ENCODE measurements around the gene HOXA10.

The HOXA10 gene

DNA sequence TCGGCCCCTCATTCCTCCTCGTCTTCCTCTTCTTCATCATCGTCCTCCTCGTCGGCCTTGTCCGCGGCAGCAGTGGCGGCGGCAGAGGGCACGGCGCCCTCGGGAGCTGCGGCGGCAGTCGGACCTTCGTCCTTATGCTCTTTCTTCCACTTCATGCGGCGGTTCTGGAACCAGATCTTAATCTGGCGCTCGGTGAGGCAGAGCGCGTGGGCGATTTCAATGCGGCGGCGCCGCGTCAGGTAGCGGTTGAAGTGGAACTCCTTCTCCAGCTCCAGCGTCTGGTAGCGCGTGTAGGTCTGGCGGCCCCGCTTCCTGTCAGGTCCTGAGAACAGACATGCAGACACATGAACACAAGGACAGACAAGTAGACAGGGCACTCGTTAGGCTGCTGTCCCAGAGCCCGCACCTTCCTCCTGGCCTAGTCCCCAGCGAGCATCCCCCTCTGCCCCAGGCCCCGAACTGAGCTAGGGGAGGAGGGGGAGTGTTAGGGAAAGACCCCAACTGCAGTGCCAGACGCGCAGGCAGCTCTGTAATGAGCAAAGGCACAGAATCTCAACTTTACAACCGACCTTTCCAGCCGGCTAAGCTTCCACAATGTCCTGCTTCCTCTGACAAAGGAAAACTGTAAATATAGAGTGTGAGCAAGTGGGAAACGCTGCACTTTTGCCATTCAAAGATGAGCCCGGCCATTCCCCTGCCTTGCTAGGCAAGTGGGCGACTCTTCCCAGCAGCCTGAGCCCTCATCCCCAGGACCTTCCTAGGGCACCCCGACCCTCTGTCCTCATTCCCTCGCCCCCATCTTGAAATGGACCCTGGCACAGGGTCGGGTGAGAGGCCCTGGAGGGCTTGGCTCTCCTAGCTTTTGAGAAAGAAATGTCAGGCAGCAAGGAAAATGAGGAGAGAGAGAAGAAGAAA lies 19.0 kb downstream of the HOXA10 start:
- no peak for DNase-seq

DNA sequence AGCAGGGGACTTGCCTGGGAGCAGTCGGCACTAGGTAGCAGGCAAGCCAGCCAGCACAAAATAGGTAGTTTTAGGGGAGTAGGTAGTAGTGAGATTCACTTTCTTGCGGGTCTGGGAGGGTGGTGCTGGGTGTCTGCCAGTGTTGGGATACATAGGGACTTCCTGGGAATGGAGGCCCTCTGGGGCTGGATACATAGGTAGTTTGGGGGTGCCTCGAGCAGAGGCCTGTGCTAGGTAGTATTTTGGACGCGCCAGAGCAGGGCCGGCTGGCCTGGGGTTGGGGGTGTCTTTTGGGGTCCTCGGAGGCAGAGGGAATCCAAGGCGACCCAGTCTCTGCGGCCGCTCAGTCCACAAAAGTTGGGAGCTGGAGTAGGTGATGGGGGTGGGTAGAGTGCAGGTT lies 19.8 kb downstream of the HOXA10 start:
- DNase-seq, result no peak

DNA sequence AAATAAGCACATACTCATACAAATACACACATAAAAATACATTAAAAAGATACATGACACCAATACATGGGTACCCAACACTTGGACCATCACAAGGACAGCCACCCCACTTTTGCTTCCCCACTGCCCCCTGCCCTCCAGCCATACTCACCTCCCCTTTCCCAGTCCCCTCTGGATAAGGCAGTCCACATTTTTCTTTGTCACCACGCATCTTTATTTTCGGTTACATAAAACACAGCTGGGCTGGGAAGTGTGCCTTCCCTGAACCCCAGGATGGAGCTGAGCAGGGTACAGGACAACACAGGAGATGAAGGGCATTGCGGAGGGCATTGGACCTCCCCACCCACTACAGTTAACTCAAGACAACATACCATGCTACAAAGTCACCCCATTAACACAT lies 20.6 kb downstream of the HOXA10 start:
- no peak for DNase-seq

DNA sequence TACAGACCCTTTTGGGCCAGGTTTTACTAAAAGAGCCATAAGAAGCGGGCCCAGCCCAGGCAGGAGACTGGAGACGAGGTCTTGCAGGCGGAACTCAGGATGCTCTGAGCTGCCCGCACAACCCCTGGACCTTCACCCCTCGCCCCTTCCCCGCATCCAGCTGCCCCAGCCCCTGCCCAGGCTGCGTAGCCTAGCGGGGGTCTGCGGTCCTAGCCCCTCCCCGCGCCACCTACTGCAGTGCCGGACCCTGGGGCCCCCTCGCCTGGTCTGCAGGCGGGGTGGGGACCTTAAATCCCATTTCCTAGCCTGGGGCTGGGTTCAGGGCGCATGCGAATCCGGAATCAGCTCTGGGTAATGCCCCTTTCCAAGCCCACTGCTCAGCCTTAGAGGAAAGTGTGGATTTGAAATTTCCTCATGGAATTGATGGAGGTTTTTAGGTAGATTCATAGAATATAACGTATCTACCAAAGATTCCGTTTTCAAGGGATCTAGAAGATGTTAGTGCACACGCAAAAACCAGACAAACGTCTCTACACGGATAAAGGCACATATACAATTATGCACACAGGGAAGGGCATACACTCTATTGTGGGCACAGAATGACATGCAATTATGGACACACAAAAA lies 21.2 kb downstream of the HOXA10 start:
- DNase-seq, result no peak

DNA sequence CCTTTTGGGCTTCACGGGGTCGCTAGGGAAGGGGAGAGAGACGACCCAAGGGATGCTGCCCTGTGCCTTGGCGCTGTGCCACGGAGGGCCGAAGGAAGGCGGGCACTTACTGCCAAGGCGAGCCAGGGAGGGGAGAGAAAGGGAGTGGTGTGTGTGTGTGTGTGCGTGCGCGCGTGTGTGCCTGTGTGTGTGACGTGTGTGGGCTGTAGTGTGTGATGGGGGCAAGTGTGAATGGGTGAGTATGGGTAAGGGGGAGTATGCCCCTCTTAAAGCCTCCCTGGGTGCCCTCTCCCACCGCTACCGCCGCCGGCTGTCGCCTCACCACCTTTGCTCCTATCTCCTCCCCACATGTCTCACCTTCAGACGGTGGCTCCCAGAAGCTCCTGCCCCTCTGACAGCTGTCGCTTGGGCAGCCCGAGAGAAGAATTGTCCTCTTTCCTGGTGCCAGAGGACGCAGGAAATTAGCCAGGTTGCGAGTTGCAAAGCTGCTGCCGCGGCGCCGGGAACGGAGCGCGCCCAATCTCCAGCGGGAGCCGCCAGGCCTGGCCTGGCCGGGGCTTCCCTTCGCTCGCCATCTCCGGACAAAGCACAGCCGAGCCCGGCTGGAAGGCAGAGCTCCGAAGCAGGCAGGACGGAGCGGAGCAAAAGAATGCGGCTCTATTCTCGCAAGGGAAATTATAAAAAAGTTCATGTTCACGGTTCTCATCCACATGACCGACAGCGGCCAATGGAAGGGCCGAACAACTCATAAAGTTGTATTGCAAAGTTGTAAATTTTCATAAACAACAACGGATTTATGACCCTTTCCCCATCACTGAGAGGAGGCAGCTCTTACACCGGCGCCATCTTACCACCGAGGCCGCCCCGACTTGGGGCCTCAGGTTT lies 21.9 kb downstream of the HOXA10 start, which contains the start of gene HOXA3:
TSS of gene HOXA3 (minus strand) at position 653 of the 885 bp plus-strand sequence. CDS start 41,943 bp downstream, outside the sequence.
- DNase-seq, result no peak

DNA sequence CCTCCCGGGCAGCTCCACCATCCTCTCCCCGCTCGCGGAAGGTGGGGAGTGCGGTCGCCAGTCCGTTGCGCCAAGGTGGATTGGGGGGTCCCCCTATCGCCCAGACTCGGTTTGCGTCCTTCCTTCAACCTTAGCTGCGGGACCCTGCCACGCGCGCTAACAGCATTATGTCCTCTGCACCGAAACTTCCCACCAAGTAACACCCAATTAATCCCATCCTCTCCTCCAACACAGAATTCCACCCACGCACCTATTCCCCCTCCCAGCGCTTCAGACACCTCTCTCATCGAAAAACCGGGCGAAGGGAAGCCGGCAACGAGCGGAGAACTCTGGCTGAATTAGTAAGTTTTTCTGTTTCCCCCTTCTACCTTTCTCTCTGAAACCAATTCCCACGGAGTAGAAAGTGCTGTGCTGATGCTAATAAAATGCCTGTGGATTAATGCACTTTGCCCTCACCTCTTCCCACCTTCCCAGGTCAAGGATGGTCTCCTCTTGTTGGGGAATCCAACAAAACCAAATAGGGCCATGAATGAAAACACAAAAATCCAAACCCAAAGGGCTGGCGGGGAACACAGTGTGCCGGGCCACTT lies 22.7 kb downstream of the HOXA10 start:
- DNase-seq, result no peak

DNA sequence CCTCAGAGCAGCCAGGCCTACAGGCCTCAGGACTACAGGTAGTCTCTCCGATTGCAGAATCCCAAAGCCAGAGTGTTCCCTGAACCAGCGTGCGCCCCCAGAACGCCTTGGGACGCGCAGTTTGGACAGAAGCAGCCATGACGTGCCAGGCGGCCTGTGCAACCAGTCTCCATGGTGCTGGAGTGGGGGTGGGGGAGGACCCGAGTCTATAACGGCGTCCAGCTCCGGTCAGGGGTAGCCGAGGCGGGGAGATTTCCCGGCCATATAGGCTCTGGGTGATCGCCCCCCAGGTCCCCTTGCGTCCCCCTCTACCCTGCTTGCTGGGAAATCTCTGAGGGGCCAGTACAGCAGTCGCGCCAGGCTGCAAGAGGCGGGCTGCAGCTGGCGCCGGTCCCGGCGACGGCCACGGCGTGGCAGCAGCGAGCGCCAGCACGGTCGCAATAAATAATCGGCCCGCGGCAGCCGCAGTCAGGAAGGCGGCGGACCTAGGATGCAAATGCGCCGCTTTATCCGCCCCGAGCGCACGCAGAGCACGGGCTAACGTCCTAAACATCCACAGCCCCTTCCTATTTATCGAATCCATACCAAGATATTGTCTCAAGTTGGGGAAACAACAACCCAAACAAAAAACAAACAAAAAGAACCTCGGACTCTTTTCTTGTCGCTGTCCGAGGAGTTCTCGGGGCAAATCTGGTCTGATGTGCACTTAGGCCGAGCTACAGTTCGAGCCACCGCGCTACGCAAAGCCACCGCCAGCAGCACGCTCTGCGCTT lies 23.4 kb downstream of the HOXA10 start:
- peak; percentile 62 to 68 for DNase-seq

DNA sequence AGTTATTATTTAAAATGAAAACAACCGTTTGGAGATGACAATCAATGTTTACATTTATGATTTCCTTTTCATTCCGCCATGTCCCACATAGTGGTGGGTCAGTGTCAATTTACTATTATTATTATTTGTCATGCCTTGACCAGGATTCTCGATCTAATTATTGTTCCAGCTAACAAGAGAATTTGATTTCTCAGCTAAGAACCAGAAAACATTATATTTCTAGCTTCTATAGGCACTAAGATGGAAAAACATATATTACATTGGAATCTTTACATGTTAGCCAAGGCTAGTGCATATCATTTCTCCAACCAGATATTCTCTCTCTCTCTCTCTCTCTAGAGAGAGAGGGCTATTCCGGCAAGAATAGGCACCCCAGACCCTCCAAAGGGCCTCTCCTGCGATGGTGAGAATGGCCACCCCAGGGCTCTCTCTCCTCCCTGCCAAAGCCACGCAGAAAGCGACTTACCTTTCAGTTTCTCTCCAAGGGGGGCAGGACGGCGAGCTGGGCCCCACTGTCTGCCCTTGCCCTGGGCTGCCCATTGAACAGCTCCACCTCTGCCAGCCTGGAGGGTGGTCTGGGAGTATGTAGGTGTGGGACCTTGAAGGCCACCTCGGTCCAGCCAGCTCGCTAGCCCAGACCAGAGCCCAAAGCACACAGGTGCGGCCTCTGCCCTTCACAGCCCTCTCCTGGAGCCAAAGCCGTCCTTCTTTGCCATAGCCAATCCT lies 24.1 kb downstream of the HOXA10 start:
- DNase-seq, result no peak

DNA sequence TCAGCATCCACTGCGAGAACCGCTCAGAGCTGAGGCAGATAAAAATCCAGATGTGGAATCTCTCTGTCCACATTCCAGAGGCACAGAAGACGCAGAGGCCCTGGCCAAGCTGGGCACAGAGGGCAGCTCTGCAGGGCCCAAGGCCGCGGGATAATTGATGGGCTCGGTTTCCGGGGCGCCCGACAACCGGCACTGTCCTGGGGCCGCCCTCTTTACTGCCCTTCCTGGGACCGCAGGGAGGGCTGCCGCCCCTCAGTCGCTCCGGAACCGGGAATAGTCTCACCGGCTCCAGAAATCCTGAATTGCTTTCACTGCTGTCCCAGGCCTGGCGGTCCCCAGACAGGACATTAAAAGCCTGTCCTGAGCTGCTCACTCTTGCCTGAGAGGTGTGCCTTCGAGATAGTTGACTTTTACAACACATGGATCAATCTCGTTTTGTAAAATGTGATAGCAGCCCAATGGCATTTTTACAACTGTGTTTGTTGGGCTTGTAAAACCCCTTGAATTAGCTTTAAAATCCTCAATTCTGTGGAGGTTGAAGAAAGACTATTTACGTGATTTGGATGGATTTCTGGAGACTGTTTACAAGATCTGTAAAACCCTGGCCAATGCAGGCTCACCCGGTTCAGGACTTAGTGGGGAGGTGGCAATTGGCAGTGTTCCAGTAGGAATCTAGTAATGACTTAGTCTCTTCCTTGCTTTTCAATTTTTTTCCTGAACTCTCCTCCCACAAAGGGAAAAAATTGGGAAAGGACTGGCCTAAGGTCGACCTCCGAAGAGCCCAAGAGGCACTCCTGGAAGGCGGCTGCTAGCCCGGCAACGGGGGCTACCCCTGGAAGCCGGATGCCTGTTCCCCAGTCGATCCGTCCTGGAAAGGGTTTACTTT lies 25.1 kb downstream of the HOXA10 start:
- no peak for DNase-seq

DNA sequence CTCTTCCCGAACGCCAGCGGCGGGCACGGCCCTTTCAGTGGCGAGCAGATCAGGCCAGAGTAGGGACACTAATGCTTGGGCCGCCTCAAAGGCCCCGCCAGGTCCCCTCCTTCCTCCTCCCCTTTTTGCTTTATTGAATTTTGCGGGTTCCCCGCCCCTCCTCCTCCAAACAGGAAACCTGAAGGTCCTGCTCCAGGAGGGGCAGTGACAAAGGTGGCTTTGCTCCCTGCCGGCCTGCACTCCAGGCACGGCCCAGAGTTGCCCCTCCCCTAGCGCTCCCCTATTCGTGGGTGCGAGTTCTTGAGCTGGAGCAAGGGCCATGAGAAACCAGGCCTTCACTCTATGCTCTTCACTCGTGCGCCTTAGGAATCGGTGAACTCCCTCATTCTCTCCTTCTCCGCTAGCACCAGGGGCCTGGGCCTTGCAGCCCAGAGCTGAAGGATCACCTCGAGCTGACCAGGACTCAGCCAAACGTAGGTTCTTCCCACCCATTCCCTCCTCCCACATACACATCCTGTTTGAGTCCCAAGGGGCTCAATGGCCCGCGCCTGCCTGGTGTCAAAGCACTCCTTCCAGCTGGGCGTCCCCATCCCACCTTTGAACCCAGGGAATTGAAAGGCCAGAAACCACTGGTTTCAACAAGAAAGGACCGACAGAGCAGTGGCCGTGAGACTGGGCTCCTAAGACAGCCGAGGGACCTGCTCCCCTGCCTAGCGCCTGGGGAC lies 25.9 kb downstream of the HOXA10 start:
- no peak for DNase-seq

DNA sequence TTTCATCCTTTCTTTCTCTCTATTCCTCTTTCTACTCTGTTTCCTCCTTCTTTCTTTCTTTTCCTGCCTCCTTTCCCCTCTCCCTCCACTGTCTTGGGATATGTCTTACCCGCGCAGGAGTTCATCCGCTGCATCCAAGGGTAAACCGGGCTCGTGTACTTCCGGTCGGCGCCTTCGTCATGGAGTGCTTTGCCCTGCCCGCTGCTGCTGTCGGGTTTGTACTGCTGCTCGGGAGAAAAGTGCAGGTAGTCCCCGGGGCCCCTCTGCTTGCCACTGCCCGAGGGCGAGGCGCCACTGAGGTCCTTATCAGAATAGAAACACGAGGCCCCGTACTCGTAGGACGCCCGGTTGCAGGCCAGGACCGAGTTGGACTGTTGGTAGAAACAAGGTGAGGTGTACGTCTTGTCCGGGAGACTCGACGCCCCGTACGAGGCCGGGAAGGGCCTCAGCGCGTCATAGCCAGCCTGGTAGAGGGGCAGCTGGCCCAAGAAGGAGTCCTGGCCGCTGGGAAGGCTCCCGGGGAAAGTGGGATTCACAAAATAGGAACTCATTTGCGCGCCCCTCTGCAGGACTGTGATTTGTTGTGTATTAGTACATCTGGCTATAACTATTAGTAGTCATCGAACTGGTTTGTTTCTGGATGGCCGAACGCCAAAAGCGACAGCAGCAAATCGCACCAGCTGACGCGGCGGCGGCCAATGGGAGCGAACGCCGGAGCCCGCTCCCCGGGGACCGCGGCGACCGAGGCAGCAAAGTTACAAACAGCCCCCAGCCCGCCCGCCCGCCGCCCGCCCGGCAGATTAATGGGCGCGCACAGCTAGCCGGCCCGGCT lies 26.7 kb downstream of the HOXA10 start, which contains the start of gene HOXA6:
TSS of gene HOXA6 (minus strand) at position 576 of the 832 bp plus-strand sequence. CDS start at position 551, 25 bp downstream.
- no peak for DNase-seq

DNA sequence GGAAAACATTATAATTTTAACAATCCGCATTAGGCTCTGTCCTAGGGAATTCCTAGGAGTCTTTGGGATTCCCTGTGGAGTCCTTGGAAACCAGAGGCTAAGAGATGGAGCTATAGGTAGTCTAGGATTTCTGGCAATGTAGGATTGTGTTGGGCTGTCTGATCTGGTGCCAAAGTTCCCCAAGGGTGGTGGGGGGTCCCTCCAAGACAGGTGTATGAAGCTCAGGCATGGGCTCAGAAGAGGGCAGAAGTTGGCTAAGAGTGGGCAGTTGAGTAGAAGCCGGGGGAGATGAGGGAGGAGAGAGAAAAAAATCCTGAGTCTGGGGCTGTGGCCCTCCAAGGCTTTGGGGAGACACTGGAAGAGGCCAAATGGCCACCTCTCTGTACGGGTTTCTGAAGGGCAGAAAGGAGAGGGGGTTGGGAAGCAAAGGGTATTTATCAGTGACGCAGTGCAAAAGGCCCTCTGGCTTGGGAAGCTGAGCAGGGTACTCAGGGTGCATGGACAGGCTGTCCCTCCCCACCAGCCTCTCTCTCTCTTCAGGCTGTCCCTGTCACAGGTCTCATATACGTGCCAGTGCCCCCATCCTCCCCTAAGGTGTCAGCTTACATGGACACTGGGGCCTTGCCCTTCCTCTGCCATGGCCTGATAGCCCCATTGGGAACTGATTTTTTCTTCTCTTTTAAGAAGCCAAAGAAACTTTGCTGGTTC lies 27.5 kb downstream of the HOXA10 start:
- DNase-seq, result no peak

DNA sequence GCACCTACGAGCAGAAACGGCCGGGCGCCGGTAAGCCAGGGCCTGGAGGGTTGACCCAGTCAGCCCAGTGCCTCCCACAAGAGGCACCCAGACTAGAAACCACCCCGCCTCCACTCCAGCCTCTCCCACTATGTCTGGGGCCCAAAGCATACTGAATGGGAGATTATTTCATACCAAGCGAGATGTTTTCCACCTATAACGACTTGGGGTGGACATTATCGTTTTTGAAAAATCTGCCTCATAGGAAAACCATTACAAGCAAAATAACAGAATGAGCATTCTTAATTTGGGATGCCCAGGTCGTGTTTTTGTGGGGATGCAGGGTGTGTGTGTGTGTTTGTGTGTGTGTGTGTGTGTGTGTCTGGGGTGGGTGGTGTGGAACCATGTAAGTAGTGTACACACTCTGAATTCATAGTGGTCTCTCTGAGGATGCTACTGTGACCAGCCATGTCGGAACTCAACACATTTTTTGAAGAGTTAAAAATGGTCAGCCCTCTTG lies 28.2 kb downstream of the HOXA10 start:
- no peak for DNase-seq

DNA sequence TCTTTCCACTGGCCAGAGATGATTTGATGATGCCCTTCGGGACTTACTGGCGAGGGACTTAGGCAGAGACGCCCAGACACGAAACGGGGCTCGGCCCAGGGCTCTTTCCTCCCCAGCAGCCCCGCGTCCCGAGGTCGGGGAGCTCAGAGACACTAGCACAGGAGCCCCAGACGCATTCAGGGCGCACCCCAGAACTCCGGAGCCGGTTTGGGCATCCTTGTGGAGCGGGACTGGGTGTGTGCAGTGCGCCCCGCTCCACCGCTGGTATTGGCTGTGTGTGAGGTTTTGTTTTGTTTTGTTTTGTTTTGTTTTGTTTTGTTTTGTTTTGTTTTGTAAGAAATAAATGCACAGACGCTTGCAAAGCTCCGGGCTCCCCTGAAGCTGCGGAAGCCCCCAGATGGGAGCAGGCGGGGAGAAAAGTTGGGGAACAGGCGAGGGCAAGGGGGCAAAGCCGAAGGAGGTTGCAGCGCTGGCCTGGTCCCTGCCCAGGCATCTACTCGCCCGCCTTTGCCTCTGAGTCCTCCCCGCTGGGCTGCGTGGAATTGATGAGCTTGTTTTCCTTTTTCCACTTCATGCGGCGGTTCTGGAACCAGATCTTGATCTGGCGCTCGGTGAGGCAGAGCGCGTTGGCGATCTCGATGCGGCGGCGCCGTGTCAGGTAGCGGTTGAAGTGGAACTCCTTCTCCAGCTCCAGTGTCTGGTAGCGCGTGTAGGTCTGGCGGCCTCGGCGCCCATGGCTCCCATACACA lies 28.8 kb downstream of the HOXA10 start:
- no peak for DNase-seq

DNA sequence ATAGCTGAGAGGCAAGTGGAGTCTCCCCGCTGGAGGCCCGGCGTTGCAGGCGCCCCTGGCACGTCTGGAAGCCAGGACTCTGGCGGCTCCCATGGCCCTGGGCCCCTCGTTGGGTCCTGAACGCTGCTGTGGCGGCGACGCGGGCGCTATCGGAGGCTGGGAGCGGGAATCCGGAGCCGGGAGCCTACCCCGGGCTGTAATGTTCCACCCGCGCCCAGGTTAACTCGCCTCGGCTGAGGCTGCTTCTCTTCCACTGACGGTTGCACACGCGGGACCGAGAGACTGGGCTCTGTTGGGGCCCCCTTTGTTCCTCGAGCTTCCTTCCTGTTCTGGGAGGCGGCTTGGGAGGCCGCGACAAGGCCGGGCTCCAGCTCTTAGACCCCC lies 29.3 kb downstream of the HOXA10 start:
- DNase-seq, result no peak

DNA sequence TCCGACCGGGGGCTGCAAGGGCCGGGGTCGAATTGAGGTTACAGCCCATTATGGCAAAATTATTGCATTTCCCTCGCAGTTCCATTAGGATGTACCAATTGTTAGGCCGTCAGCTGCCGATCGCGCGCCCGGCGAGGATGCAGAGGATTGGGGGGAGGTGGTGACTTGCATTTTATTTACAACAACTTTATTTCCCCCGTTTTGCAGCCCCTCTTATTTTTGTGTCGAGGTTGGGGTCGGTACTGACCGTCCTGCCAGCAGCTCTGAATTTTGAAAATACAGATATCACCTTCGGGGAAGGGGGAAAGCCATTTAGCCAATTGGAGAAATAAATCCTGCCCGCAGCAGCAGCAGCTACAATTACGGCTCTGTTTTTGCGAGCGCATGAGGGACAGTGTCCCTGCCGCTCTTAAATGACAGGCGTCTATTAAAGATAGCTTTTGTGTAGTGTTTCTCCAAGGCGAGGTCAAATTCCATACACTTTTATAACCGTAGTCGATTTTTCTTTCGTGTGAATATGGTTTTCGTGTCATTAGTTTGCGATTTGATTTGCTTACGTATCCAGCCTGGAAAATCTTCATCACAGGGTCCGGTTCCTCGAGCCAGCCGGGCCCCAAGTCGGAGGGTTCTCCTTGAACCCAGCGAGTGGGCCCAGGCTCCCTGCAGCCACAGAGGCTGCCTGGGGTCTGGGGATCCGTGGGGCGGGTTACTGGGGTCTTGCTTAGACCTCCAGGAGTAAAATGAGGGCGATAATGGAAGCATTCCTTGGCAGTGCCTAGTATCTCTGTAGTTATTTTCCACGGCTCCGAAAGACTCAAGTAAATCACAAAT lies 30.0 kb downstream of the HOXA10 start:
- DNase-seq, result no peak

Measured in CD4-positive, alpha-beta T cell treated with Interleukin-4 for 1 hour (primary cell).